GM18508 (cell line): ENCODE results near the gene RUSF1.
"Not testable (repeated sequence)": the region's sequence is repeated elsewhere in the genome, so short reads cannot be mapped to it uniquely, and the experiment has no call there.

Experiments used
- ATAC-seq: cut with Tn5 transposase; IDR thresholded peaks from one replicate; pipeline ENCODE4 v1.9.1; 2021; ENCODE audit warnings: moderate number of reproducible peaks; ENCODE audit not compliant: insufficient read depth, unreplicated experiment

The RUSF1 gene

DNA sequence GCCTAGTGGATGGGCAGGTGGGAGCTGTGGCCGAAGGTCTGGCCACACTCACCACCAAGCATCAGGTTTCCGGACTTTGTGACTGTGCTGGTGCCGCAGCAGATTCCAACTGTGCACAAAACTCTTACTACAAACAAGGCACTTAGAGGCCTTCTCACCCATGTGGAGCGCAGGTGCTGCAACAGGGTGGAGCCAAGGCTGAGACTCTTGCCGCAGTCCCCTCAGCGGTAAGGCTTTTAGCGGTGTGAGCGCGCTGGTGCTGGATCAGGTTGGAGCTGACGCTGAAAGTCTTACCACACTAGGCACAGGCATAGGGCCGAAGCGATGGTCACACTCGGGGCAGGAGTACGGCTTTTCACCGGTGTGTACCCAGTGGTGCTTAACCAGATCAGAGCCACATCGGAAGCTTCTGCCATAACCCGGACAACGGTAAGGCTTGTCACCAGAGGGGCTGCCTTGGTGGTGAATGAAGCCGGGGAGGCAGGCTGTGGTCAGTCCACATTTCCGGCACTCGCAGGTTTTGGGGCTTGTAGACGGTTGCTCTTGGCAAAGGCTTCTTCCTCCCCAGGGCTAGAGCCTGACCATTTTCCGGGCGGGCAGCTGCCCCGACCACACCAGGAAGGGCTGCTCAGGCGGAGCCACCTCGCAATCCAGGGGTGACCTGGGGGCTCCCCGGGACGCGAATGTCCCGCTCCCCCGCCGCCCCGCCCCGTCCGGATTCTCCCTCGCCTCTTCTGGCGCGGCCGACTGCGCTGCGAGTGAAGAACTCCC is 49.9 kb downstream of the RUSF1 start:
- no peak for ATAC-seq

DNA sequence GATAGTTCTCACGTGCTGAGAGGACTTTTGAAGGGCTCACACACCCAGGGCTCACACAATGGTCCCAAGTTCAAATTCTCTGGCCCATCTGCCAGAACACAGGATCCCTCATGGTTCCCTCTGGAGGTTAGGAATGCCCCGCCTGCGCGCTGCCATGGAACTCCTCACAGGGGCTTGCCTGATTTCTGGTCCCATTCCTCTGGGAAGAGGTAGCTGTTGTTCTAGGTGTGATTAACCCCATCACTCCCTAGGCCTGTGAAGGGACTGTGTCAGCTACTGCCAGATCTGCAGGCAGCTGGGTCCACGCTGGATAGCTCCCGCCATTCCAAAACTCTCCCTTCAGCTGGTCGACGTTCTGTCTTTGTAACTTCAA is 51.2 kb downstream of the RUSF1 start:
- no peak for ATAC-seq

DNA sequence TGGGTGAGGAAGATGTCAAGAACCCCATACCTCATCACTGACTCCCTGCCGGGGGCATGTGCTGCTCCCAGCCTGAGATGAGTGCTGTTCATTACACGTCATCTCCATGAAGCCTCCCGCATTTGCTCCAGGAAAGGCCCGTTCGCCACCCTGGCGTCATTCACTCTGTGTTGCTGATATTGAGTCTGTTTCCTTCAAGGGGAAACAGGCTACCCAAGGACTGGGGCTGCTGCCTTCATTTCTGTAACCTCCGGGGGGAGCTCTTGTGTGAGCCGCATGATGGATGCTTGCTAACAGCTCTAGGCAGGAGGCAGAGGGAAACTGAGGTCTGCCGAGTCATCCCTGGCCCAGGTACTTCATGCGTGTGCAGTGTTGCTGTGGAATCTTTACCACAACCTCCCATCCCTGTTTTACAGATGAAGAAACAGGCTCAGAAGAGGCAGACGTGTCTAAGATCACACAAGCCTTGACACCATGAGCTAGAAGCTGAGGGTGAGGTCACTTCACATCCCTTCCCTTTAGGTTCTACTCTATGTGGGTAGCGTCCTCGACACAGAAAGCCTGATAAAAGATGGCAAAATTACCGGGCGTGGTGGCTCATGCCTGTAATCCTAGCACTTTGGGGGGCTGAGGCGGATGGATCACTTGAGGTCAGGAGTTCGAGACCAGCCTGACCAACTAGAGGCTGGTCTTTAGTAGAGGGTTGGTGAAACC is 52.4 kb downstream of the RUSF1 start:
- no peak for ATAC-seq

DNA sequence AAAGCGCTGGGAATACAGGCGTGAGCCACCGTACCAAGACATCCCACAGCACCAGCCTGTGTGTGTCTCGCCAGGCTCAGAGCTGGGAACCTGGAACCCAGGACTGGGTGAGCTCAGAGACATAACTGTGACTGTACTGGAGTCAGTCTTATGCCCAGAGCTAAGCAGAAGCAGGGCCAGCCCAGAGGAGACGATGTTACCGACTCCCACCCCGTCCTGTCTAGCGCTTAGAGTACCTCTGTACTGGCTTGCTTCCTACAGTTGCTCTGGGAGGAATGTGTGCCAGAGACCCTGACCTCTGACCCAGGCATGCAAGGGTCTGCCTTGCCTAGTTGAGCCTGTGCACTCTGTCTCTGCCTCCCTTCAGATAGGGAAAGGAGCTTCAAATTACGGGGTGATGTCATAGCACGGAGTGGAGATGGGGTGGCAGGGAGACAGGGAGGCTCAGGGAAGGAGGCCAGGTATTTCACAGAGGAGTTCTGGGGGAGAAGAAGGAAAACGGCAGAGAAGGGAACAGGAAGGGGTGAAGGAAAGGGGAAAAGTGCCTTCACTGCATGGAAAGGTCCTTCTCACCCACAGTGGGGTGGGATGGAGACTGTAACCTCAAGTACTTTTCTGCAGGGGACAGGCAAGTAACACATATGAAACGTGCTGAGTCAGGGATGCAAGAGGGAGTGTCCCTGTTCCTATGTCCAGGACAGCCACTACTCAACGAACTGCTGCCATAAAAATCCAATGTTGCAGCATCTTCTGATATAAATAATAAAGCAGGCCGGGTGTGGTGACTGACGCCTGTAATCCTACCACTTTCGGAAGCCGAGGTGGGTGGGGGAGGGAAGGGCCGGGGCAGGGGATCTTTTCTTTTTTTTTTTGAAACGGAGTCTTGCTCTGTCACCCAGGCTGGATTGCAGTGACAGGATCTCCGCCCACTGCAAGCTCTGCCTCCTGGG is 54.7 kb downstream of the RUSF1 start:
- ATAC-seq: no peak

DNA sequence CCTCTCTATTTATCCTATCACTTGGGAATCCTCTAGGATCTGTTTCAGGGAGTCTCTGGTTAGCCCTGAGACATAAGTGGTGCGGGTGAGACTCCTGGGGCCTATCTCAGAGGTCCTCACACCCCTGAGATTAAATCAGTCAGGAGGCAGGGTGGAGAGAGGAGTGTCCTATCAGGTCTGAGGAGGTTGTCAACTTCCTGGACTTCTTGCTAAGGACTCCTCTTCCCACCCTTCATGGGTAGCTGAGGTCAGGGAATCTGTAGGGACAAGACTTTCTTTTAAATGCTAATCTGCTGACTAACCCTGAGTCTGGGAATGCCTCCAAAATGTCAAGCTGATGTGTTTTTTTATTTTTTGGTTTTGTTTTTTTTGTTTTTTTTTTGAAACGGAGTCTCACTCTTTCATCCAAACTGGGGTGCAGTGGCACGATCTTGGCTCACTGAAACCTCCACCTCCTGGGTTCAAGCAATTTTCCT is 55.5 kb downstream of the RUSF1 start:
- ATAC-seq: no peak

DNA sequence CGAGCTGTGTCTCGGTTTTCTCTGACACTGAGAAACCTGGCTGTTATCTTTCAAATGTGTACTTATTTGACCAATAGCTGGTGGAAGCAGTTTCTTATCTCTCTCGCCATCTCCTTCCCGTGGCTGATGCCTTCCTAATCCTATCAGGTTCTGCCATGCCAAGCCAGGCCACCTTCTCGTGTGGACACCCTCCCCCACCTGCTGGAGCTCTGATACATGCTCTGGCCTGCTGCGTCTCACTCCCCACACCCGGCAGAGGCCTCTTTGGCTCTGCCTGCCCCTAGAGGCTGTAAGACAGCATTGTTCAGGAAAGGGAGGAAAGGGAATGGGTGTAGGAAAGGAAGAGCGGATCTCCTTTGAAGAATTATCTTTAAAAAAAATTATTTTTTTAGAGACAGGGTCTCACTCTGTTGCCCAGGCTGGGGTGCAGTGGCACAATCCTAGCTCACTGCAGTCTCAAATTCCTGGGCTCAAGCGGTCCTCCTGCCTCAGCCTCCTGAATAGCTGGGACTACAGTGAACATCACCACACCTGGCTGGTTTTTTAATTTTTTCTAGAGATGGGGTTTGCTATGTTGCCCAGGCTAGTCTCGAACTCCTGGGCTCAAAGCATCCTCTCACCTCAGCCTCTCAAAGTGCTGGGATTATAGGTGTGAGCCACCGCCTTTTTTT is 56.4 kb downstream of the RUSF1 start:
- ATAC-seq: no peak

DNA sequence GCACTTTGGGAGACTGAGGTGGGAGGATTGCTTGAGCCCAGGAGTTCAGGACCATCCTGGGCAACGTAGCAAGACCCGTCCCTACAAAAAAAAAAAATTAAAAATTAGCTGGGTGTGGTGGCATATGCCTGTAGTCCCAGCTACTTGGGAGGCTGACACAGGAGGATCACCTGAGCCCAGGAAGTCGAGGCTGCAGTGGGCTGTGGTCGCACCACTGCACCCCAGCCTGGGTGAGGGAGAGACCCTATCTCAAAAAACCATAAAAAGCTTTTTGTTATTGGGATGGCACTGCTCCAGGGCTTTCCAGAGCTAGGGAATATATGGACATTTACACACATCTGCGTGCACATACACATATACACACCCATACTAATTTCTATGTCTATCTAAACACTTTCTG is 57.0 kb downstream of the RUSF1 start:
- ATAC-seq: no peak

DNA sequence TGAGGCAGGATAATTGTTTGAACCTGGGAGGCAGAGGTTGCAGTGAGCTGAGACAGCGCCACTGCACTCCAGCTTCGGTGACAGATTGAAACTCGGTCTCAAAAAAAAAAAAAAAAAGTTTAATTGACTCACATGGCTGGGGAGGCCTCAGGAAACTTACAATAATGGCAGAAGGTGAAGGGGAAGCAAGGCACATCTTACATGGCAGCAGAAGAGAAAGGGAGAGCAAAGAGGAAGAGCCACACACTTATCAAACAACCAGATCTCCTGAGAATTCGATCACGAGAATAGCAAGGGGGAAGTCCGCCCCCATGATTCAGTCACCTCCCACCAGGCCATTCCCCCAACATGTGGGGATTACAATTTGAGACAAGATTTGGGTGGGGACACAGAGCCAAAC is 62.3 kb downstream of the RUSF1 start:
- not testable (repeated sequence) for ATAC-seq

DNA sequence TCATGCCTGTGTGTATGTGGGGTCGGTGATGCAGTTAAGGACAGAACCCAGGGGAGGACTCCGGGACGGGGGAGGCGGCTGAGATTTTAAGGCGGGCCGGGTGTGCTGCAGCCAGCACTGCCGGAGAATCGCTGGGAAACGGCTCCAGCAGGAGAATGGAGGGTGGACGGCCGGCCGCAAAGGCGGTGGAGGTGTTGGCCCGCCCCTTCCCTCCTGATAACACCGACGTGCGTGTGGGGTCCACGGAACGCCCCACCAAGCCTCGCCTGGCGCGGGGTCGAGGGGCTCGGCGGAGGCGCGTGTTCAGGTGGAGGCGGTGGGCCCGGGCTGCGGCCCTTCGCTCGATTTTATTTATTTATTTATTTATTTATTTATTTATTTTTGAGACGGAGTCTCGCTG is 66.2 kb downstream of the RUSF1 start:
- no peak for ATAC-seq

DNA sequence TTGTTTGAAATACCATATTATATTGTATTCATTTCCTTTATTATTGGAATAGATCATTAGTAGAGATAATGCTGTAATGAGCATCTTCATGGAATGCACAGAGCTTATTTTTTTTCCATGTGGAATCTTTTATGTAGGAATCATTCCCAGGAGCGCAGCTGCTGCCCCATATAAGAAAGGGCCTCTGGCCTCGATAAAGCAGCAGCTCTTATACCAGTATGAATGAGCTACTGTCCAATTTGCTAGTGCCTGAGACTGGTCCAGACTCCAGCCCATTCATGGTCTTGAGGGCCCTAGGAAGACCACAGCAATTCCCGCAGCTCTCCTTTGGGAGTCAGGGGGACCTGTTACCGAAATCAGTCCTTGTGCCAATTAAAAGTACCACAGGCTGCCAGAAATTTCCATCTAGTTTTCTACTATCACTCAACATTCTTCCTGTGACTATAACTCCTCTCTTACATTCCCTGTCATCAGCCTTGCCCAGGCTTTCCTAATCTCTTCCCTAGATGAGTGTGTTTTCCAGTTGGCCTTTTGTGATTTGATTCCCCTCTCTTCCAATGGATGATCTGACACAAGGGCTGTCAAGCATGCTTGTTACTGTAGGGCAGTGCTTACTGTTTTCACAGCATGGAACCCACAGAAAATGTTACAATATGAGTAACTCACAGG is 67.5 kb downstream of the RUSF1 start:
- no peak for ATAC-seq

DNA sequence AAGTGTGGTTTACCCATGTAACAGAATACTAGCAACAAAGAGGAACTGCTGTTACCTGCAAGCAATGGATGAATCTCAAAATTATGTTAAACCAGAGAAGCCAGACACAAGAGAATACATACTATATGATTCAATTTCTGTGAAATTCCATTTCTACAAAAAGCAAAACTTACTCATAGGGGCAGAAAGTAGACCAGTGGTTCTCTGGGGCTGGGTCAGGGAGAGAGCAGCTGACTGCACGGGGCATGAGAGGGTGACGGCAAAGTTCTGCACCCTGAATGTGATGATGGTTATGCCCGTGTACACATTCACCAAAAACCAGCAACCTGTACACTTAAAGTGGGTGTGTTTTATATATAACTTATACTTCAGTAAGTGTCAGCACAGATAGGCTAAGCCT is 68.7 kb downstream of the RUSF1 start:
- ATAC-seq: no peak
